Daoy (cell line): Measurements from ENCODE around the gene THY1. TPM values are rescaled to one million over a fixed set of nuclear protein-coding genes. Genes with fewer than 3 reads are reported as not detected.

Source experiments
- DNase-seq: peaks from one replicate; pipeline ENCODE4 v3.0.0-alpha.2; 2015; ENCODE audit warnings: low read depth
- total RNA-seq: library from RNA; depleted of rRNA; stranded (reverse); fragments of >200 nt; shearing (Covaris generic); gene quantifications from 2 replicates; pipeline ENCODE4 v1.2.3, GENCODE V29; 2014; rRNA removed

The THY1 gene
- total RNA-seq, 1 experiment from 2014 or later = 146 TPM

- no peak for DNase-seq
These were observed 52.4 kb downstream of the THY1 start for GRCh38 chr11:119370486-119371046.

- no peak for DNase-seq
These were observed 53.6 kb downstream of the THY1 start for GRCh38 chr11:119369132-119369925.

GRCh38 chr11:119368121-119369034 lies 54.6 kb downstream of the THY1 start:
- DNase-seq = peak; percentile 38

- DNase-seq = no peak
These were observed 55.3 kb downstream of the THY1 start for GRCh38 chr11:119367661-119368120.

Other genes with a start within 250 kb of the THY1 start
- gene NHERF4, start 237.7 kb downstream of the THY1 start, total RNA-seq = not detected in 2 replicates
- 7.3 and 11.1 TPM in 2 replicates for gene CBL, start 216.8 kb downstream of the THY1 start, total RNA-seq
- gene MCAM, start 106.0 kb downstream of the THY1 start, total RNA-seq = 180 and 215 TPM in 2 replicates
- gene RNF26, start 88.6 kb downstream of the THY1 start, total RNA-seq = 2.6 and 2.9 TPM in 2 replicates
- gene C1QTNF5, start 82.3 kb downstream of the THY1 start, total RNA-seq = 0.51 and 1.9 TPM in 2 replicates
- gene MFRP, start 76.5 kb downstream of the THY1 start, total RNA-seq = not detected in 2 replicates
- 0.27 and 0.51 TPM in 2 replicates for gene USP2, start 41.5 kb downstream of the THY1 start, total RNA-seq